K562 (cell line): ENCODE data around the gene HSPA8. TPM values are rescaled to one million over a fixed set of nuclear protein-coding genes. Genes with fewer than 3 reads are reported as not detected.

ENCODE experiments used
- ATF3 ChIP-seq, 2 experiments: fragments of 450-650 bp in 1 of 2; sonication (generic) in 1 of 2; formaldehyde crosslinking in 1 of 2; IDR thresholded peaks in 1 of 2; conservative IDR thresholded peaks in 1 of 2; 2 replicates each; pipeline versions ENCODE4 v1.6.1 to v1.8.1; 2016 to 2023; ENCODE audit warnings: mild to moderate bottlenecking in 2 of 2, moderate library complexity in 2 of 2, inconsistent platforms in 1 of 2, missing genetic modification reagents in 1 of 2
- BRF1 ChIP-seq: IDR thresholded peaks from 3 replicates; pipeline ENCODE4 v1.6.1; 2011; ENCODE audit warnings: borderline replicate concordance, mild to moderate bottlenecking; ENCODE audit not compliant: insufficient read length; ENCODE audit errors: extremely low read depth
- CEBPB ChIP-seq: fragments of 450-650 bp; IDR thresholded peaks from 2 replicates; pipeline ENCODE4 v1.6.1; 2016; ENCODE audit warnings: missing genetic modification characterization, missing compliant biosample characterization
- ILK ChIP-seq: fragments of 450-650 bp; IDR thresholded peaks from 2 replicates; pipeline ENCODE4 v1.6.1; 2016; ENCODE audit warnings: missing genetic modification characterization, low read depth, mild to moderate bottlenecking, missing compliant biosample characterization, moderate library complexity, borderline replicate concordance
- KAT2B ChIP-seq: IDR thresholded peaks from one replicate; pipeline ENCODE4 v1.6.1; 2012; ENCODE audit warnings: low read depth, mild to moderate bottlenecking, control low read depth, inconsistent platforms, low read length, moderate library complexity
- MTA3 ChIP-seq: fragments of 450-650 bp; formaldehyde crosslinking; IDR thresholded peaks from 2 replicates; pipeline ENCODE4 v1.6.1; 2017; ENCODE audit warnings: mild to moderate bottlenecking, borderline replicate concordance
- PKNOX1 ChIP-seq: fragments of 450-650 bp; IDR thresholded peaks from 2 replicates; pipeline ENCODE4 v1.6.1; 2016
- SMC3 ChIP-seq: conservative IDR thresholded peaks from 2 replicates; pipeline ENCODE4 v1.6.1; 2011; ENCODE audit warnings: low read depth, low read length, improper control_type of control experiment; ENCODE audit not compliant: insufficient read depth
- SP1 ChIP-seq: sonication (generic); formaldehyde crosslinking; IDR thresholded peaks from 2 replicates; pipeline ENCODE4 v1.8.1; 2022; ENCODE audit warnings: mild to moderate bottlenecking, missing genetic modification reagents
- SREBF2 ChIP-seq: sonication (generic); formaldehyde crosslinking; IDR thresholded peaks from 2 replicates; pipeline ENCODE4 v1.4.0; 2020; ENCODE audit warnings: mild to moderate bottlenecking, missing genetic modification reagents
- XRCC3 ChIP-seq: fragments of 450-650 bp; IDR thresholded peaks from 2 replicates; pipeline ENCODE4 v1.6.1; 2017; ENCODE audit warnings: mild to moderate bottlenecking, moderate library complexity
- XRCC4 ChIP-seq: IDR thresholded peaks from one replicate; pipeline ENCODE4 v1.6.1; 2011; ENCODE audit not compliant: insufficient read depth, insufficient read length; ENCODE audit errors: extremely low read depth
- ZFPM2 ChIP-seq: fragments of 250-450 bp; sonication (Bioruptor Pico); IDR thresholded peaks from 2 replicates; pipeline ENCODE4 v1.5.1; 2022; ENCODE audit warnings: mild to moderate bottlenecking
- ZKSCAN3 ChIP-seq: fragments of 250-450 bp; sonication (Bioruptor Pico); IDR thresholded peaks from 2 replicates; pipeline ENCODE4 v1.4.0; 2020
- ZNF695 ChIP-seq: fragments of 450-650 bp; formaldehyde crosslinking; IDR thresholded peaks from 2 replicates; pipeline ENCODE4 v1.4.0; 2020; ENCODE audit warnings: mild to moderate bottlenecking, moderate library complexity
- ZNF696 ChIP-seq: fragments of 250-450 bp; sonication (Bioruptor Pico); conservative IDR thresholded peaks from 2 replicates; pipeline ENCODE4 v1.4.0; 2020; ENCODE audit warnings: mild to moderate bottlenecking, moderate library complexity
- polyA plus RNA-seq, 8 experiments: library from polyadenylated mRNA; depleted of rRNA in 4 of 8; stranded (reverse) in 5 of 8; unstranded in 3 of 8; fragments of >200 nt; fragmentation: Nextera tagmentation in 2 of 8; fragmentation: Illumina TruSeq in 1 of 8; extraction: Ambion mirVana in 2 of 8; extraction: Trizol in 1 of 8; gene quantifications; 2 replicates each; pipeline versions ENCODE4 v1.2.1 to v1.2.3, GENCODE V29; 2011 to 2014; ENCODE audit warnings: inconsistent platforms in 1 of 8, missing spikeins in 1 of 8
- total RNA-seq, 7 experiments: library from RNA; depleted of rRNA in 6 of 7; stranded (reverse); fragments of >200 nt in 6 of 7; fragmentation: Illumina TruSeq in 2 of 7; extraction: Trizol in 2 of 7; gene quantifications; 2 replicates each; pipeline versions ENCODE4 v1.2.1 to v1.2.3, GENCODE V29; 2011 to 2021; ENCODE audit warnings: low replicate concordance in 1 of 7
- TF ChIP-seq, protein P1 (sequence below): fragments of 450-650 bp; IDR thresholded peaks from 2 replicates; pipeline ENCODE4 v1.6.1; 2014; ENCODE audit warnings: low read depth, mild to moderate bottlenecking, moderate library complexity, borderline replicate concordance
- TF ChIP-seq, protein P2 (sequence below): fragments of 250-450 bp; sonication (Bioruptor Pico); IDR thresholded peaks from 2 replicates; pipeline ENCODE4 v1.8.0; 2022; ENCODE audit warnings: moderate library complexity, mild to moderate bottlenecking, inconsistent platforms
- TF ChIP-seq, protein P3 (sequence below): fragments of 450-650 bp; IDR thresholded peaks from 2 replicates; pipeline ENCODE4 v1.7.1; 2018; ENCODE audit warnings: mild to moderate bottlenecking, low read depth; ENCODE audit not compliant: partially characterized antibody

The HSPA8 gene
- total and polyA plus RNA-seq, 9 of the 15 experiments (the other 6 are each of a cell fraction or from before 2014, with no cell fraction given): 1,250 to 3,966 (median 2,773) TPM

DNA sequence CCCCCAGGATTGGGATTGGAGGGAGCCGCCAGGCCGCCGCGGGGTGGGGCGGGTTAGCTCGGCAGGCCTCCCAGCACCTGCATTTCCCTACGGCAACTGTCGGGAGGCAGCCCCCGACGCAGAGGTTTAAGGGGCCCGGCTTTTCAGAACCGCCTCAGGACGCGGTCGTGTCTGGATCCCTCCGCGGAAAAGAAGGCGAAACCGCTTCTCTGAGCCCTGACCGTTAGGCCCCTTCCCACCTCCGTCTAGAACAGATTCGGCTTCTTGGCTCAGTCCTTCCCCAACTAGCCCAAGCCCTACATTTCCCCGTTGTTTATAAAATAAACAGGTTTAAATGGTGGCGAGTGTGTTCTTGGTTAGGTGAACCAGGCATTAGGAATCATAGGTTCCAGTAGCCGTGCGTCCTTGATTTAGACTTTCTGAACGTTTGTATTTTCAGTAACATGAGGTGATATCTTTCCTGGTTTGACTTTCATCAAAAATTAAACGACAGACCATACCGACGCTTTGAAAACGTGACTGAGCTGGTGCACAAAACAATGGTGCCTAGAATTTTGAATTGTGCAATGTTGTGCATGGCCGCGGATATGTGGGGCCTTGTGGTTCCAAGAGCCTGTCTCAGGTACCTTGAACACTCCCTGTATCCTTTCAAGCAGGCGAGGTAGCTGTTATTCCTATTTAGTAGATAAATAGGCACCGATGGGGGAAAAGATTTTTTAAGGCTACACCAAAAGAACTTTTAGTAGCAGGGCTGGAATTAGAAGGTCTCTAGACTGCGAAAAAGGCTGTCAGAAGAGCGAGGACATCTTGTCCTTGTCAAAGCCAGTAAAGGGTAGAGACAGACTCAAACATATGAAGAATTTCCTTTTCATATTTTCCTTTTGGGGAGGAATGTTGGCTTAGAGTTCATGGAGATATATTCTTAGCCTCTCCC is 1.2 kb upstream of the HSPA8 start (continued):
- TF ChIP-seq, protein P1, sequence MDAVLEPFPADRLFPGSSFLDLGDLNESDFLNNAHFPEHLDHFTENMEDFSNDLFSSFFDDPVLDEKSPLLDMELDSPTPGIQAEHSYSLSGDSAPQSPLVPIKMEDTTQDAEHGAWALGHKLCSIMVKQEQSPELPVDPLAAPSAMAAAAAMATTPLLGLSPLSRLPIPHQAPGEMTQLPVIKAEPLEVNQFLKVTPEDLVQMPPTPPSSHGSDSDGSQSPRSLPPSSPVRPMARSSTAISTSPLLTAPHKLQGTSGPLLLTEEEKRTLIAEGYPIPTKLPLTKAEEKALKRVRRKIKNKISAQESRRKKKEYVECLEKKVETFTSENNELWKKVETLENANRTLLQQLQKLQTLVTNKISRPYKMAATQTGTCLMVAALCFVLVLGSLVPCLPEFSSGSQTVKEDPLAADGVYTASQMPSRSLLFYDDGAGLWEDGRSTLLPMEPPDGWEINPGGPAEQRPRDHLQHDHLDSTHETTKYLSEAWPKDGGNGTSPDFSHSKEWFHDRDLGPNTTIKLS: no peak
- TF ChIP-seq KAT2B (no peak), ZKSCAN3 (CRISPR knock-in tag) (no peak), PKNOX1 (no peak), ATF3 (IDR thresholded peaks at IDR 0.05) (no peak), ATF3 (CRISPR knock-in tag; conservative IDR thresholded peaks at IDR 0.05) (no peak), ZNF695 (CRISPR knock-in tag) (no peak), CEBPB (tag) (peak; percentile 98), SP1 (CRISPR knock-in tag) (no peak), MTA3 (no peak), XRCC3 (no peak), BRF1 (no peak), ZFPM2 (CRISPR knock-in tag) (0 out of 2 replicates have a peak, but pooled peaks have one; percentile 61), XRCC4 (no peak), SREBF2 (CRISPR knock-in tag) (no peak), ZNF696 (CRISPR knock-in tag) (no peak), ILK (no peak), SMC3 (no peak)
- TF ChIP-seq, protein P2, sequence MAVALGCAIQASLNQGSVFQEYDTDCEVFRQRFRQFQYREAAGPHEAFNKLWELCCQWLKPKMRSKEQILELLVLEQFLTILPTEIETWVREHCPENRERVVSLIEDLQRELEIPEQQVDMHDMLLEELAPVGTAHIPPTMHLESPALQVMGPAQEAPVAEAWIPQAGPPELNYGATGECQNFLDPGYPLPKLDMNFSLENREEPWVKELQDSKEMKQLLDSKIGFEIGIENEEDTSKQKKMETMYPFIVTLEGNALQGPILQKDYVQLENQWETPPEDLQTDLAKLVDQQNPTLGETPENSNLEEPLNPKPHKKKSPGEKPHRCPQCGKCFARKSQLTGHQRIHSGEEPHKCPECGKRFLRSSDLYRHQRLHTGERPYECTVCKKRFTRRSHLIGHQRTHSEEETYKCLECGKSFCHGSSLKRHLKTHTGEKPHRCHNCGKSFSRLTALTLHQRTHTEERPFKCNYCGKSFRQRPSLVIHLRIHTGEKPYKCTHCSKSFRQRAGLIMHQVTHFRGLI (CRISPR knock-in tag): no peak
- TF ChIP-seq, protein P3, sequence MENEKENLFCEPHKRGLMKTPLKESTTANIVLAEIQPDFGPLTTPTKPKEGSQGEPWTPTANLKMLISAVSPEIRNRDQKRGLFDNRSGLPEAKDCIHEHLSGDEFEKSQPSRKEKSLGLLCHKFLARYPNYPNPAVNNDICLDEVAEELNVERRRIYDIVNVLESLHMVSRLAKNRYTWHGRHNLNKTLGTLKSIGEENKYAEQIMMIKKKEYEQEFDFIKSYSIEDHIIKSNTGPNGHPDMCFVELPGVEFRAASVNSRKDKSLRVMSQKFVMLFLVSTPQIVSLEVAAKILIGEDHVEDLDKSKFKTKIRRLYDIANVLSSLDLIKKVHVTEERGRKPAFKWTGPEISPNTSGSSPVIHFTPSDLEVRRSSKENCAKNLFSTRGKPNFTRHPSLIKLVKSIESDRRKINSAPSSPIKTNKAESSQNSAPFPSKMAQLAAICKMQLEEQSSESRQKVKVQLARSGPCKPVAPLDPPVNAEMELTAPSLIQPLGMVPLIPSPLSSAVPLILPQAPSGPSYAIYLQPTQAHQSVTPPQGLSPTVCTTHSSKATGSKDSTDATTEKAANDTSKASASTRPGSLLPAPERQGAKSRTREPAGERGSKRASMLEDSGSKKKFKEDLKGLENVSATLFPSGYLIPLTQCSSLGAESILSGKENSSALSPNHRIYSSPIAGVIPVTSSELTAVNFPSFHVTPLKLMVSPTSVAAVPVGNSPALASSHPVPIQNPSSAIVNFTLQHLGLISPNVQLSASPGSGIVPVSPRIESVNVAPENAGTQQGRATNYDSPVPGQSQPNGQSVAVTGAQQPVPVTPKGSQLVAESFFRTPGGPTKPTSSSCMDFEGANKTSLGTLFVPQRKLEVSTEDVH: no peak
